CD14-positive monocyte (primary cell): Measurements from ENCODE around the gene UQCR10. TPM values are rescaled to one million over a fixed set of nuclear protein-coding genes. Genes with fewer than 3 reads are reported as not detected.

Experiments
- DNase-seq, 3 donors: peaks; one replicate each; pipeline ENCODE4 v3.0.0-alpha.2; 2011 to 2022
- H2AFZ ChIP-seq: 2 replicates; pipeline ENCODE4 v1.6.0; 2012; ENCODE audit warnings: mild to moderate bottlenecking, low read depth, low read length, inconsistent platforms; ENCODE audit not compliant: insufficient read depth, poor library complexity, severe bottlenecking
- H3K27ac ChIP-seq, 2 donors: 1 replicate in 1 of 2; 2 replicates in 1 of 2; pipeline ENCODE4 v1.5.1; 2012 to 2013; ENCODE audit warnings: low read length in 2 of 2, control low read depth in 1 of 2, inconsistent platforms in 1 of 2, low read depth in 1 of 2, mild to moderate bottlenecking in 1 of 2
- H3K27me3 ChIP-seq, 2 donors: one replicate each; pipeline versions ENCODE4 v1.6.0 to v1.6.1; 2011 to 2013; ENCODE audit warnings: low read length in 2 of 2; ENCODE audit not compliant: control insufficient read depth in 2 of 2, insufficient read depth in 2 of 2
- H3K36me3 ChIP-seq, 2 donors: replicated peaks in 1 of 2; 1 replicate in 1 of 2; 2 replicates in 1 of 2; pipeline versions ENCODE4 v1.5.1 to v1.6.1; 2012 to 2013; ENCODE audit warnings: low read length in 2 of 2, control low read depth in 1 of 2, inconsistent platforms in 1 of 2, mild to moderate bottlenecking in 1 of 2; ENCODE audit not compliant: insufficient read depth in 2 of 2, control insufficient read depth in 1 of 2
- H3K4me1 ChIP-seq, 2 donors: 1 replicate in 1 of 2; 2 replicates in 1 of 2; pipeline versions ENCODE4 v1.5.1 to v1.6.1; 2012 to 2013; ENCODE audit warnings: low read length in 2 of 2, control low read depth in 1 of 2, inconsistent platforms in 1 of 2, mild to moderate bottlenecking in 1 of 2, moderate library complexity in 1 of 2; ENCODE audit not compliant: insufficient read depth in 2 of 2, control insufficient read depth in 1 of 2
- H3K4me2 ChIP-seq: replicated peaks from 2 replicates; pipeline ENCODE3; 2012; ENCODE audit warnings: low read length, moderate library complexity, mild to moderate bottlenecking; ENCODE audit not compliant: poor library complexity, severe bottlenecking; ENCODE audit errors: extremely low read depth
- H3K4me3 ChIP-seq, 3 experiments: fragments of 200-600 bp in 1 of 3; sonication (generic) in 1 of 3; replicated peaks in 1 of 3; 1 replicate in 2 of 3; 2 replicates in 1 of 3; pipeline ENCODE4 v1.5.1; 2011 to 2013; ENCODE audit warnings: low read length in 3 of 3, mild to moderate bottlenecking in 3 of 3, control low read depth in 2 of 3, low read depth in 2 of 3, inconsistent platforms in 1 of 3, moderate library complexity in 1 of 3
- H3K79me2 ChIP-seq: 2 replicates; pipeline ENCODE4 v1.6.0; 2012; ENCODE audit warnings: mild to moderate bottlenecking, control low read depth, inconsistent platforms, low read length, moderate library complexity; ENCODE audit not compliant: insufficient read depth
- H3K9ac ChIP-seq: 2 replicates; pipeline ENCODE4 v1.6.0; 2017; ENCODE audit warnings: low read length, mild to moderate bottlenecking; ENCODE audit not compliant: insufficient read depth, poor library complexity, severe bottlenecking
- H3K9me3 ChIP-seq, 2 donors: replicated peaks in 1 of 2; 1 replicate in 1 of 2; 2 replicates in 1 of 2; pipeline versions ENCODE4 v1.5.1 to v1.6.1; 2012 to 2013; ENCODE audit warnings: low read length in 2 of 2, control low read depth in 1 of 2; ENCODE audit not compliant: control insufficient read depth in 1 of 2, insufficient read depth in 1 of 2
- H4K20me1 ChIP-seq: 2 replicates; pipeline ENCODE4 v1.6.0; 2012; ENCODE audit warnings: mild to moderate bottlenecking, low read length, control low read depth, moderate library complexity; ENCODE audit not compliant: insufficient read depth
- H3K27ac Mint-ChIP-seq, 7 donors: one replicate each; pipeline ENCODE4 v1.8.0; 2020; ENCODE audit warnings: mild to moderate bottlenecking in 7 of 7, mixed read lengths in 7 of 7, moderate library complexity in 6 of 7, inconsistent platforms in 2 of 7
- H3K27me3 Mint-ChIP-seq, 3 donors: one replicate each; pipeline ENCODE4 v1.8.0; 2021 to 2022; ENCODE audit warnings: low read depth in 3 of 3, mild to moderate bottlenecking in 3 of 3, mixed read lengths in 3 of 3, moderate library complexity in 3 of 3, inconsistent platforms in 1 of 3
- H3K36me3 Mint-ChIP-seq, 2 donors: one replicate each; pipeline ENCODE4 v1.8.0; 2020; ENCODE audit warnings: mixed read lengths in 2 of 2, inconsistent platforms in 1 of 2, mild to moderate bottlenecking in 1 of 2
- H3K4me1 Mint-ChIP-seq: one replicate; pipeline ENCODE4 v1.8.0; 2020; ENCODE audit warnings: mild to moderate bottlenecking, mixed read lengths
- H3K4me3 Mint-ChIP-seq, 2 donors: one replicate each; pipeline ENCODE4 v1.8.0; 2020; ENCODE audit warnings: mild to moderate bottlenecking in 2 of 2, mixed read lengths in 2 of 2, moderate library complexity in 1 of 2
- H3K9me3 Mint-ChIP-seq, 7 donors: one replicate each; pipeline ENCODE4 v1.8.0; 2020 to 2022; ENCODE audit warnings: mixed read lengths in 7 of 7, mild to moderate bottlenecking in 6 of 7, moderate library complexity in 6 of 7, inconsistent platforms in 2 of 7
- WGBS: methylation state at CpG from one replicate; pipeline ENCODE4 v1.1.5; 2013; ENCODE audit warnings: missing lambda C conversion rate; ENCODE audit not compliant: insufficient coverage; 5-methylcytosine and 5-hydroxymethylcytosine counted together
- intact Hi-C, 2 donors: fragments of 100-400 bp; cut with micrococcal nuclease; formaldehyde crosslinking; loops; one replicate each; pipeline versions ENCODE4 v1.15.0 to v1.15.1; 2023
- polyA plus RNA-seq, 3 donors: library from polyadenylated mRNA; depleted of rRNA in 1 of 3; unstranded in 2 of 3; stranded (reverse) in 1 of 3; fragments of 300-500 nt in 2 of 3; fragments of >200 nt in 1 of 3; fragmentation: Illumina TruSeq in 2 of 3; gene quantifications; 1 replicate in 2 of 3; 2 replicates in 1 of 3; pipeline ENCODE4 v1.2.3, GENCODE V29; 2012 to 2021
- TF ChIP-seq, protein P1 (sequence below): fragments of 200-600 bp; IDR thresholded peaks from one replicate; pipeline ENCODE4 v1.8.0; 2022; ENCODE audit warnings: antibody characterized with exemption, mild to moderate bottlenecking

Gene UQCR10
- polyA plus RNA-seq, 3 donors = 99.0 to 314 (median 287) TPM

GRCh38 chr22:29729161-29729560 is 38.0 kb upstream of the UQCR10 start:
- H3K36me3 ChIP-seq = peaks cover 8 to 20% of the 10 kb centered on the region in 2 donors
- peaks cover 7% of the 10 kb centered on the region for H3K4me1 Mint-ChIP-seq
- TF ChIP-seq, protein P1, sequence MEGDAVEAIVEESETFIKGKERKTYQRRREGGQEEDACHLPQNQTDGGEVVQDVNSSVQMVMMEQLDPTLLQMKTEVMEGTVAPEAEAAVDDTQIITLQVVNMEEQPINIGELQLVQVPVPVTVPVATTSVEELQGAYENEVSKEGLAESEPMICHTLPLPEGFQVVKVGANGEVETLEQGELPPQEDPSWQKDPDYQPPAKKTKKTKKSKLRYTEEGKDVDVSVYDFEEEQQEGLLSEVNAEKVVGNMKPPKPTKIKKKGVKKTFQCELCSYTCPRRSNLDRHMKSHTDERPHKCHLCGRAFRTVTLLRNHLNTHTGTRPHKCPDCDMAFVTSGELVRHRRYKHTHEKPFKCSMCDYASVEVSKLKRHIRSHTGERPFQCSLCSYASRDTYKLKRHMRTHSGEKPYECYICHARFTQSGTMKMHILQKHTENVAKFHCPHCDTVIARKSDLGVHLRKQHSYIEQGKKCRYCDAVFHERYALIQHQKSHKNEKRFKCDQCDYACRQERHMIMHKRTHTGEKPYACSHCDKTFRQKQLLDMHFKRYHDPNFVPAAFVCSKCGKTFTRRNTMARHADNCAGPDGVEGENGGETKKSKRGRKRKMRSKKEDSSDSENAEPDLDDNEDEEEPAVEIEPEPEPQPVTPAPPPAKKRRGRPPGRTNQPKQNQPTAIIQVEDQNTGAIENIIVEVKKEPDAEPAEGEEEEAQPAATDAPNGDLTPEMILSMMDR = no peak
- H3K4me3 ChIP-seq = no peak overlapping the region
- no peaks in the 10 kb centered on the region for H3K9me3 Mint-ChIP-seq
- peaks cover 20 to 23% of the 10 kb centered on the region in 2 donors for H3K36me3 Mint-ChIP-seq
- H3K4me2 ChIP-seq = no peak overlapping the region
- 98% methylated on average over 17 of the region's 20 CpGs for WGBS
- H2AFZ ChIP-seq = no peak overlapping the region
- intact Hi-C loops = no loop called here
- no peaks in the 10 kb centered on the region for H3K27me3 ChIP-seq
- peaks cover 3 to 16% (median 8%) of the 10 kb centered on the region in 3 donors for H3K27me3 Mint-ChIP-seq
- H4K20me1 ChIP-seq = no peaks in the 10 kb centered on the region
- DNase-seq = no peak
- H3K9me3 ChIP-seq = no peaks in the 10 kb centered on the region
- H3K9ac ChIP-seq = no peak overlapping the region
- H3K4me3 Mint-ChIP-seq = no peak overlapping the region
- H3K79me2 ChIP-seq = no peaks in the 10 kb centered on the region
- H3K4me1 ChIP-seq = no peaks in the 10 kb centered on the region
- no peak overlapping the region for H3K27ac ChIP-seq
- H3K27ac Mint-ChIP-seq = no peak overlapping the region

DNA sequence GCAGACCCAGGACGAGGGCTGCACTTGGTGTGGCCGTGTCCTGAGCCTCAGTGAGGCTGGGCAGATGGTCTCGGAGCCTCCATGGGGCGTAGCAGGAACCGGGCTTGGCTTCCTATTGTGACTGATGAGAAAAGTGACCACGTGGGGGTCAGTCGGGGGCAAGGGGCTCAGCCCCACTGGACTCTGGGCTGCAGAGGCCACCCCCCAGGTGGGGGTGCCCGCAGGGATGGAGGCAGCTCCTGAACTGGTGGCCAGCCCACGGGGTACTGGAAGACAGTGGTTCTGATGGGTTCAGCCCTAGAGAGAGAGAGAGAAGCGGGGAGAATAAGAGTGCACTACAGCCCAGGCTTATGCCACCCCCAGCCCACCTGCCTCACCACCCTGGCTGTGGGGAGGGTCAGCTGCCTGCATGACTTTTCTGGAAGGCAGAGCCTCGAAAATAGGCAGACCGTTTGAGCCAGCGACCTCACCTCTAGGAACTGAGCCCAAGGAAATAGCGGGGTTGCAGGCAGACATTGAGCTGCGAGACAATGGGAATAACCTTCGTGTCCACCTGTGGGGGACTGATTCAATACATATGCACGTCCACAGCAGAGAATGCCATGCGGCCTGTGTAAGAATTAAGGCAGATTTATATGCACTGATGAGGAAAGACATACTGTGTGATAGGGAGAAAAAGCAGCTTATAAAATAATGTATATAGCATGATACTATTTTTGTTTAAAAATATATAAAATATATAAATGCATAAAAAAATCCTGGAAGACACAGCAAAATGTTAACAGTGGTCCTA is 35.9 kb upstream of the UQCR10 start:
- WGBS = 93% methylated on average over 14 of the region's 18 CpGs
- Histone ChIP-seq H4K20me1 (no peaks in the 10 kb centered on the region), H3K9ac (no peak overlapping the region), H3K4me3 (no peak overlapping the region), H3K79me2 (no peaks in the 10 kb centered on the region), H2AFZ (no peak overlapping the region), H3K4me1 (no peaks in the 10 kb centered on the region), H3K36me3 (peaks cover 11 to 31% of the 10 kb centered on the region in 2 donors), H3K4me2 (no peak overlapping the region), H3K9me3 (no peaks in the 10 kb centered on the region), H3K27me3 (no peaks in the 10 kb centered on the region), H3K27ac (no peak overlapping the region)
- TF ChIP-seq, protein P1 = no peak
- Mint-ChIP-seq H3K36me3 (peaks cover 34 to 41% of the 10 kb centered on the region in 2 donors), H3K27me3 (peaks cover 2 to 11% (median 5%) of the 10 kb centered on the region in 3 donors), H3K9me3 (no peaks in the 10 kb centered on the region), H3K4me3 (no peak overlapping the region), H3K4me1 (peaks cover 7% of the 10 kb centered on the region), H3K27ac (no peak overlapping the region)
- intact Hi-C loops = no loop called here
- DNase-seq = no peak
